ENCODE measurements around the gene TSPAN31.

DNA sequence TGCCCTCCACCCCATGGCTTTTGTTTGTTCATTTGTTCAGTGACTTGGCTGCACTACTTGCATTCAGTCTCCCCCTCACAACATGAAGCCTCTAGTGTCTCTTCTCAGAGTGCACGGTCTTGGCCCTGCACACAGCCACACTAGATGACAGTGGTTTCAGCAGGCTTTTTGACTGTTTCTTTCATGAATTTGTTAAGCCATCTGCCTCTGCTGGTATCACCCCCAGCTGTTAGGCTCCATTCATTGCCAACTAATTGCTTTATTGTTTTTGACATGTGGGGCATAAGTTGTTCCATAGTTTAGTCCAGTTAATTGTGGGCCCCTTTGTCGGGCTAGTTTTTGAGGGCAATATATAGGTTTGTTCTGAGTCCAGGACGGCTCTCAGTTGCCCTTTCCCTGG lies 32.1 kb upstream of the TSPAN31 start:
- TF ChIP-seq SUZ12 (IDR thresholded peaks at IDR 0.05; ENCODE audit: low read length): no peak
- TF ChIP-seq, protein P1, sequence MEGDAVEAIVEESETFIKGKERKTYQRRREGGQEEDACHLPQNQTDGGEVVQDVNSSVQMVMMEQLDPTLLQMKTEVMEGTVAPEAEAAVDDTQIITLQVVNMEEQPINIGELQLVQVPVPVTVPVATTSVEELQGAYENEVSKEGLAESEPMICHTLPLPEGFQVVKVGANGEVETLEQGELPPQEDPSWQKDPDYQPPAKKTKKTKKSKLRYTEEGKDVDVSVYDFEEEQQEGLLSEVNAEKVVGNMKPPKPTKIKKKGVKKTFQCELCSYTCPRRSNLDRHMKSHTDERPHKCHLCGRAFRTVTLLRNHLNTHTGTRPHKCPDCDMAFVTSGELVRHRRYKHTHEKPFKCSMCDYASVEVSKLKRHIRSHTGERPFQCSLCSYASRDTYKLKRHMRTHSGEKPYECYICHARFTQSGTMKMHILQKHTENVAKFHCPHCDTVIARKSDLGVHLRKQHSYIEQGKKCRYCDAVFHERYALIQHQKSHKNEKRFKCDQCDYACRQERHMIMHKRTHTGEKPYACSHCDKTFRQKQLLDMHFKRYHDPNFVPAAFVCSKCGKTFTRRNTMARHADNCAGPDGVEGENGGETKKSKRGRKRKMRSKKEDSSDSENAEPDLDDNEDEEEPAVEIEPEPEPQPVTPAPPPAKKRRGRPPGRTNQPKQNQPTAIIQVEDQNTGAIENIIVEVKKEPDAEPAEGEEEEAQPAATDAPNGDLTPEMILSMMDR (IDR thresholded peaks at IDR 0.05; ENCODE audit: control extremely low read depth in 1 of 3, insufficient read depth in 1 of 3, low read depth in 1 of 3, low read length in 3 of 3): no peak
- no peak for TF ChIP-seq JUND (IDR thresholded peaks at IDR 0.05; ENCODE audit: low read length)
- TF ChIP-seq POLR2A (IDR thresholded peaks at IDR 0.05; ENCODE audit: control extremely low read depth in 1 of 2, low read depth in 2 of 2, low read length in 2 of 2): no peak
- TF ChIP-seq POLR2AphosphoS5 (IDR thresholded peaks at IDR 0.05; ENCODE audit: low read depth, low read length): no peak
- no peak for TF ChIP-seq SIN3A (conservative IDR thresholded peaks at IDR 0.05 in 1 of 2, IDR thresholded peaks at IDR 0.05 in 1 of 2; ENCODE audit: low read depth in 1 of 2, low read length in 2 of 2)
- TF ChIP-seq PHF8 (conservative IDR thresholded peaks at IDR 0.05; ENCODE audit: low read depth, low read length): no peak

Measured in H1 (cell line).